GM08714 (cell line): Measurements from ENCODE around the gene ADARB1.

Experiments used
- H3K4me3 ChIP-seq: fragments of 200-500 bp; sonication (Bioruptor generic); 2 replicates; pipeline ENCODE4 v1.5.1; 2014; ENCODE audit warnings: mild to moderate bottlenecking, low read length, inconsistent platforms
- ZNF274 ChIP-seq: IDR thresholded peaks from 2 replicates; pipeline ENCODE4 v1.6.1; 2012; ENCODE audit warnings: mild to moderate bottlenecking, low read depth, low read length

Gene ADARB1

GRCh38 chr21:45223236-45224185 lies 149.1 kb downstream of the ADARB1 start:
- no peak overlapping the region for H3K4me3 ChIP-seq
- no peak for TF ChIP-seq ZNF274

GRCh38 chr21:45224189-45224938 lies 150.0 kb downstream of the ADARB1 start:
- no peak overlapping the region for H3K4me3 ChIP-seq
- no peak for TF ChIP-seq ZNF274

- TF ChIP-seq ZNF274, result no peak
These were observed 150.8 kb downstream of the ADARB1 start for GRCh38 chr21:45225041-45225740.

GRCh38 chr21:45225741-45226327 lies 151.5 kb downstream of the ADARB1 start:
- no peak overlapping the region for H3K4me3 ChIP-seq
- TF ChIP-seq ZNF274, result no peak

More at GRCh38 chr21:45225041-45225740, 150.8 kb downstream of the ADARB1 start:
- H3K4me3 ChIP-seq, result no peak overlapping the region

GRCh38 chr21:45226540-45227326 lies 152.4 kb downstream of the ADARB1 start:
- no peak overlapping the region for H3K4me3 ChIP-seq
- no peak for TF ChIP-seq ZNF274

GRCh38 chr21:45227735-45228134 lies 153.4 kb downstream of the ADARB1 start:
- TF ChIP-seq ZNF274, result no peak
- H3K4me3 ChIP-seq, result no peak overlapping the region

GRCh38 chr21:45228171-45228641 lies 153.8 kb downstream of the ADARB1 start:
- TF ChIP-seq ZNF274, result no peak
- no peak overlapping the region for H3K4me3 ChIP-seq

GRCh38 chr21:45228656-45229240 lies 154.4 kb downstream of the ADARB1 start:
- no peak for TF ChIP-seq ZNF274
- no peak overlapping the region for H3K4me3 ChIP-seq

GRCh38 chr21:45231705-45232104 lies 157.3 kb downstream of the ADARB1 start:
- TF ChIP-seq ZNF274, result no peak
- H3K4me3 ChIP-seq, result no peak overlapping the region

- no peak overlapping the region for H3K4me3 ChIP-seq
- no peak for TF ChIP-seq ZNF274
These were observed 159.7 kb downstream of the ADARB1 start for GRCh38 chr21:45234127-45234526.

- TF ChIP-seq ZNF274, result no peak
- H3K4me3 ChIP-seq, result no peak overlapping the region
These were observed 160.6 kb downstream of the ADARB1 start for GRCh38 chr21:45234965-45235364.

GRCh38 chr21:45235488-45235887 lies 161.1 kb downstream of the ADARB1 start:
- no peak overlapping the region for H3K4me3 ChIP-seq
- no peak for TF ChIP-seq ZNF274

GRCh38 chr21:45236481-45236880 lies 162.1 kb downstream of the ADARB1 start:
- TF ChIP-seq ZNF274, result no peak

More at GRCh38 chr21:45236481-45236880, 162.1 kb downstream of the ADARB1 start:
- no peak overlapping the region for H3K4me3 ChIP-seq
